Bronchial epithelial cell (primary cell): Measurements from ENCODE around the gene RAPGEF6. TPM values are rescaled to one million over a fixed set of nuclear protein-coding genes. Genes with fewer than 3 reads are reported as not detected.
"Not testable (repeated sequence)": the region's sequence is repeated elsewhere in the genome, so short reads cannot be mapped to it uniquely, and the experiment has no call there.

Experiments
- DNase-seq: peaks from one replicate; pipeline ENCODE4 v3.0.0-alpha.2; 2010; ENCODE audit warnings: low read depth
- FAIRE-seq: peaks from 2 replicates; lab custom pipeline; 2011; peaks lifted over from hg19 to GRCh38; lab: Jason Lieb, UNC
- H3K27me3 ChIP-seq: 2 replicates; pipeline ENCODE4 v1.5.1; 2011; ENCODE audit warnings: low read length; ENCODE audit not compliant: control insufficient read depth, insufficient read depth
- H3K36me3 ChIP-seq: 2 replicates; pipeline ENCODE4 v1.5.1; 2011; ENCODE audit warnings: low read length; ENCODE audit not compliant: control insufficient read depth, insufficient read depth
- H3K4me3 ChIP-seq: 2 replicates; pipeline ENCODE4 v1.5.1; 2011; ENCODE audit warnings: mild to moderate bottlenecking, low read depth, low read length, control low read depth
- CTCF ChIP-seq: IDR thresholded peaks from 2 replicates; pipeline ENCODE4 v1.5.1; 2011; ENCODE audit warnings: mild to moderate bottlenecking, moderate library complexity, low read length, control low read depth, inconsistent platforms; ENCODE audit not compliant: insufficient read depth, severe bottlenecking
- total RNA-seq: library from RNA; depleted of rRNA; stranded (reverse); fragments of >200 nt; gene quantifications from 2 replicates; pipeline ENCODE4 v1.2.1, GENCODE V29; 2014

The RAPGEF6 gene
- total RNA-seq: 14.2 and 31.1 TPM in 2 replicates

- no peaks in the 10 kb centered on the region for H3K36me3 ChIP-seq
- H3K27me3 ChIP-seq: no peaks in the 10 kb centered on the region
- FAIRE-seq (peak; percentile 86), DNase-seq (peak; percentile 99)
- H3K4me3 ChIP-seq: peak within 1 kb of the TSS; percentile 86
- peak; percentile 6 for TF ChIP-seq CTCF
These were observed at the start of gene RAPGEF6 for GRCh38 chr5:131634996-131635683. RAPGEF6 (minus strand) TSS chr5:131635229; CDS start chr5:131635030, 199 bp downstream.

GRCh38 chr5:131684595-131684994, 49.6 kb upstream of the RAPGEF6 start:
- Histone ChIP-seq H3K4me3 (no peak overlapping the region), H3K36me3 (no peaks in the 10 kb centered on the region), H3K27me3 (no peaks in the 10 kb centered on the region)
- no peak for TF ChIP-seq CTCF
- FAIRE-seq (no peak), DNase-seq (no peak)

GRCh38 chr5:131684051-131684450, 49.0 kb upstream of the RAPGEF6 start:
- FAIRE-seq (no peak), DNase-seq (no peak)
- TF ChIP-seq CTCF: no peak
- Histone ChIP-seq H3K4me3 (no peak overlapping the region), H3K27me3 (no peaks in the 10 kb centered on the region), H3K36me3 (no peaks in the 10 kb centered on the region)

GRCh38 chr5:131682826-131683225, 47.8 kb upstream of the RAPGEF6 start:
- H3K36me3 ChIP-seq: no peaks in the 10 kb centered on the region
- FAIRE-seq: no peak
- DNase-seq: no peak
- no peaks in the 10 kb centered on the region for H3K27me3 ChIP-seq
- H3K4me3 ChIP-seq: no peak overlapping the region
- no peak for TF ChIP-seq CTCF

GRCh38 chr5:131682175-131682574, 47.1 kb upstream of the RAPGEF6 start:
- no peaks in the 10 kb centered on the region for H3K27me3 ChIP-seq
- no peak overlapping the region for H3K4me3 ChIP-seq
- TF ChIP-seq CTCF: no peak
- H3K36me3 ChIP-seq: no peaks in the 10 kb centered on the region
- no peak for DNase-seq
- no peak for FAIRE-seq

GRCh38 chr5:131679911-131680310, 44.9 kb upstream of the RAPGEF6 start:
- Histone ChIP-seq H3K27me3 (no peaks in the 10 kb centered on the region), H3K4me3 (no peak overlapping the region), H3K36me3 (peaks cover under 1% of the 10 kb centered on the region)
- DNase-seq (peak; percentile 10), FAIRE-seq (no peak)
- TF ChIP-seq CTCF: no peak

- DNase-seq, FAIRE-seq, H3K36me3 ChIP-seq, H3K27me3 ChIP-seq, H3K4me3 ChIP-seq: not testable (repeated sequence)
These were observed 43.2 kb upstream of the RAPGEF6 start for GRCh38 chr5:131678273-131678672.
